Breast epithelium (tissue), 4 donors: ENCODE measurements around the gene IDI2. TPM values are rescaled to one million over a fixed set of nuclear protein-coding genes. Genes with fewer than 3 reads are reported as not detected.

Experiments used
- DNase-seq, 2 donors: peaks; one replicate each; pipeline ENCODE4 v3.0.0-alpha.2; 2019; ENCODE audit warnings: low spot score in 2 of 2
- H3K27ac ChIP-seq, 2 donors: fragments of 200-600 bp; sonication (generic) in 1 of 2; one replicate each; pipeline ENCODE4 v1.5.1; 2016 to 2019; ENCODE audit warnings: mild to moderate bottlenecking in 1 of 2
- H3K27me3 ChIP-seq, 2 donors: fragments of 200-600 bp; sonication (generic) in 1 of 2; one replicate each; pipeline versions ENCODE4 v1.5.1 to v1.6.0; 2017 to 2019; ENCODE audit warnings: control low read depth in 1 of 2, mild to moderate bottlenecking in 1 of 2
- H3K36me3 ChIP-seq: fragments of 200-600 bp; one replicate; pipeline ENCODE4 v1.5.1; 2019
- H3K4me1 ChIP-seq, 2 donors: fragments of 200-600 bp; sonication (generic); one replicate each; pipeline ENCODE4 v1.5.1; 2016 to 2019; ENCODE audit warnings: control low read depth in 1 of 2
- H3K4me3 ChIP-seq, 3 donors: fragments of 200-600 bp; sonication (generic); 1 replicate in 2 of 3; 2 replicates in 1 of 3; pipeline ENCODE4 v1.5.1; 2016 to 2019; ENCODE audit warnings: mild to moderate bottlenecking in 3 of 3, moderate library complexity in 2 of 3
- H3K9me3 ChIP-seq, 2 donors: fragments of 200-600 bp; sonication (generic) in 1 of 2; one replicate each; pipeline ENCODE4 v1.5.1; 2016 to 2019; ENCODE audit warnings: control low read depth in 1 of 2
- POLR2A ChIP-seq: fragments of 450-650 bp; IDR thresholded peaks from one replicate; pipeline ENCODE4 v1.6.1; 2016; ENCODE audit warnings: antibody characterized with exemption, mild to moderate bottlenecking, moderate library complexity
- POLR2AphosphoS5 ChIP-seq, 3 donors: sonication (generic); formaldehyde crosslinking; IDR thresholded peaks; one replicate each; pipeline ENCODE4 v1.6.1; 2017; ENCODE audit warnings: antibody characterized with exemption in 3 of 3
- intact Hi-C: fragments of 100-400 bp; cut with DNase I; formaldehyde crosslinking; loops from one replicate; pipeline ENCODE4 v1.15.1; 2023; ENCODE audit warnings: low total_unique reads
- total RNA-seq, 3 donors: library from RNA; depleted of rRNA; stranded (reverse); fragments of >200 nt; gene quantifications; one replicate each; pipeline ENCODE4 v1.1.0, GENCODE V29; 2016
- TF ChIP-seq, protein P1 (sequence below), 3 donors: fragments of 450-650 bp; IDR thresholded peaks; one replicate each; pipeline ENCODE4 v1.5.1; 2016 to 2017; ENCODE audit warnings: antibody characterized with exemption in 3 of 3, mild to moderate bottlenecking in 3 of 3, moderate library complexity in 3 of 3

IDI2 gene
- total RNA-seq, 3 donors from 2014 or later = not detected

DNA sequence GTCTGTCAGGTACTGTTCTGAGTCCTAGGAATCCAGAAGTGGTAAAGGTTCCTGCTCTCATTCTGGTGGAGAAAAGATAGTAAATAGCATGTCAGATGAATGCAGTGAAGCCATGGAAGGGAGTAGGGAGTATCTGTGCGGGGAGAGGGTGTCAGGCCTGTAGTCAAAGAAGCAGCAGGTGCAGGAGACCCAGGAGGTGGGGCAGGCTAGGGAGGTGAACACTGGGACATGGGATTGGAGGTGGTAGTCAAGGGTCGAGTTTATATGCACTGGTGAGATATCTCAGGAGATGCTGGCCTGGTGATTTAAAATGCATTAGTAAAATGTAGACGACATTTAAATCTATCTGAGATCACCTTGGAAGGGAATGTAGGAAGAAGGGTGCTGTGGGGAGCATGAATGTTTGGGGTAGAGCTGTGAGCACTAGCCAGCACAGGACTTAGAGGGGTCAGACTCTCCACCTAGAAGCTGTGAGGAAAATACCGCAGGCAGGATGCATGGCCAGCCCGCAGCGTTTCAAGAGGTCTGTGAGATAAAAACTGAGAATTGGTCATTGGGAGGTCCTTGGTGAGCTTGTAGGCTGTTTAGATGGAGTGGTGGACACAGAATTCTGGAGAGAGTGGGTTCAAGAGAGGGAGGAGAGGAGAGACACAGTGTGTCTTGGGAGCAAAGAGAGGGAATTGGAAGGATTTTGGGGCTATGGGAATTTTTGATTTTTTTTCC, 30.7 kb downstream of the IDI2 start:
- no peak for DNase-seq
- Histone ChIP-seq H3K4me1 (no peaks in the 10 kb centered on the region), H3K27me3 (no peaks in the 10 kb centered on the region), H3K4me3 (no peak overlapping the region), H3K9me3 (no peaks in the 10 kb centered on the region), H3K36me3 (peaks cover 19% of the 10 kb centered on the region), H3K27ac (no peak overlapping the region)
- TF ChIP-seq, protein P1, sequence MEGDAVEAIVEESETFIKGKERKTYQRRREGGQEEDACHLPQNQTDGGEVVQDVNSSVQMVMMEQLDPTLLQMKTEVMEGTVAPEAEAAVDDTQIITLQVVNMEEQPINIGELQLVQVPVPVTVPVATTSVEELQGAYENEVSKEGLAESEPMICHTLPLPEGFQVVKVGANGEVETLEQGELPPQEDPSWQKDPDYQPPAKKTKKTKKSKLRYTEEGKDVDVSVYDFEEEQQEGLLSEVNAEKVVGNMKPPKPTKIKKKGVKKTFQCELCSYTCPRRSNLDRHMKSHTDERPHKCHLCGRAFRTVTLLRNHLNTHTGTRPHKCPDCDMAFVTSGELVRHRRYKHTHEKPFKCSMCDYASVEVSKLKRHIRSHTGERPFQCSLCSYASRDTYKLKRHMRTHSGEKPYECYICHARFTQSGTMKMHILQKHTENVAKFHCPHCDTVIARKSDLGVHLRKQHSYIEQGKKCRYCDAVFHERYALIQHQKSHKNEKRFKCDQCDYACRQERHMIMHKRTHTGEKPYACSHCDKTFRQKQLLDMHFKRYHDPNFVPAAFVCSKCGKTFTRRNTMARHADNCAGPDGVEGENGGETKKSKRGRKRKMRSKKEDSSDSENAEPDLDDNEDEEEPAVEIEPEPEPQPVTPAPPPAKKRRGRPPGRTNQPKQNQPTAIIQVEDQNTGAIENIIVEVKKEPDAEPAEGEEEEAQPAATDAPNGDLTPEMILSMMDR (IDR thresholded peaks at IDR 0.05) = no peak
- TF ChIP-seq POLR2AphosphoS5 (IDR thresholded peaks at IDR 0.05) (no peak), POLR2A (no peak)
- intact Hi-C loops = loop anchor here (2.0 kb wide), 1 partner anchor 46 kb away; no protein-coding TSS in a partner anchor

DNA sequence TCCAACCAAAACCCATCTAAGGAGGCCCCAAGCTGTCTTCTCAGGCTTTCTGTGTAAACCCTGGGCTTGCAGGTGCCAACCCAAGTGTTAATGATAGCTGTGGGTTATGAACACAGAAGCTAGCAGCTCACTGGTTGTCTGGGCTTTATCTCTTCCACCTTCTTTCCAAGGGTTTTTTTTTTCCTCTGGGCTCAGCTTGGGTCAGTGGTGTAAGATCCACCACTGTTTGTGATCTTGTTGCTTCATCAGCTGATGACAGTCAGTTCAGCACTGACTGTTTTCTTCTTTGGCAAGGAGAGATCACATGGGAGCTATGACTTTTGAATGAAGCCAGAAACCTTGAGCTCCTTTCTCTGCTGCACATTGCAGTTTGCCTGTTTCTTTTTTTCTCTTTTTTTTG, 32.8 kb downstream of the IDI2 start:
- Histone ChIP-seq H3K36me3 (peaks cover 11% of the 10 kb centered on the region), H3K4me3 (no peak overlapping the region), H3K27me3 (no peaks in the 10 kb centered on the region), H3K4me1 (peaks cover 0 to 7% of the 10 kb centered on the region in 2 donors), H3K9me3 (no peaks in the 10 kb centered on the region), H3K27ac (no peak overlapping the region)
- TF ChIP-seq, protein P1 (IDR thresholded peaks at IDR 0.05) = no peak
- no peak for TF ChIP-seq POLR2A
- no peak for TF ChIP-seq POLR2AphosphoS5 (IDR thresholded peaks at IDR 0.05)
- DNase-seq = no peak
- intact Hi-C loops = no loop called here

DNA sequence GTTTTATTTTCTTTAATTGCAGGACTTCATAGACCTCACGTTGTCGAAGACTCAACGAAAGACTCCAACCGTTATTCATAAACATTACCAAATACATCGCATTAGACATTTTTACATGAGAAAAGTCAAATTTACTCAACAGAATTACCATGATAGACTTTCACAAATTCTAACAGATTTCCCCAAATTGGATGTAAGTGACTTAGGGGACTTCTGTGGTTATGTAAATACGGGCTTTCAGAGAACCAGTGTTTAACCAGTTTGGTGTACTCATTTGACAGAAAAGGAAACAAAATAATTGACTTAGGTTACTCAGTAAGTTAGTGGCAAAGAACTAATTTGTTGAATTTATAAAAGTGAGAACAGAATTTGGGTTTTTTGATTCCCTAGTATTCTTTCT, 33.2 kb downstream of the IDI2 start:
- Histone ChIP-seq H3K27ac (no peak overlapping the region), H3K9me3 (no peaks in the 10 kb centered on the region), H3K27me3 (no peaks in the 10 kb centered on the region), H3K4me3 (no peak overlapping the region), H3K36me3 (peaks cover 9% of the 10 kb centered on the region), H3K4me1 (peaks cover 0 to 7% of the 10 kb centered on the region in 2 donors)
- intact Hi-C loops = no loop called here
- TF ChIP-seq, protein P1 (IDR thresholded peaks at IDR 0.05) = no peak
- no peak for TF ChIP-seq POLR2A
- TF ChIP-seq POLR2AphosphoS5 (IDR thresholded peaks at IDR 0.05) = no peak
- DNase-seq = no peak

DNA sequence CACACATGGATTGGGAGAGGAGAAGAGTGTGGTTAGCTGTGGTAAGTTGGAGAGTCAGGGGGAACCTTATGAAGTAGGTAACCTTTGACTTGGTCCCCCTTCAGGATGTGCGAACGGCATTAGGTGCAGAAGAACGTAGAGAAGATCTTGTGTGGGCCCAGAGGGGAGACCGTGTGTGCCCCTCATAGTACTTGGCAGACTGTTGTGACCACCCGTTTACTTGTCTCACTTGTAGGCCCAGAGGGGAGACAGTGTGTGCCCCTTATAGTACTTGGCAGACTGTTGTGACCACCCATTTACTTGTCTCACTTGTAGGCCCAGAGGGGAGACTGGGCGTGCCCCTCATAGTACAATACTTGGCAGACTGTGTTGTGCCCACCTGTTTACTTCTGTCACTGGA, 34.9 kb downstream of the IDI2 start:
- Histone ChIP-seq H3K27ac (no peak overlapping the region), H3K36me3 (no peaks in the 10 kb centered on the region), H3K27me3 (no peaks in the 10 kb centered on the region), H3K9me3 (no peaks in the 10 kb centered on the region), H3K4me1 (peaks cover 0 to 7% of the 10 kb centered on the region in 2 donors), H3K4me3 (no peak overlapping the region)
- intact Hi-C loops = no loop called here
- DNase-seq = no peak
- TF ChIP-seq POLR2A (no peak), POLR2AphosphoS5 (IDR thresholded peaks at IDR 0.05) (no peak)
- TF ChIP-seq, protein P1 (IDR thresholded peaks at IDR 0.05) = no peak

DNA sequence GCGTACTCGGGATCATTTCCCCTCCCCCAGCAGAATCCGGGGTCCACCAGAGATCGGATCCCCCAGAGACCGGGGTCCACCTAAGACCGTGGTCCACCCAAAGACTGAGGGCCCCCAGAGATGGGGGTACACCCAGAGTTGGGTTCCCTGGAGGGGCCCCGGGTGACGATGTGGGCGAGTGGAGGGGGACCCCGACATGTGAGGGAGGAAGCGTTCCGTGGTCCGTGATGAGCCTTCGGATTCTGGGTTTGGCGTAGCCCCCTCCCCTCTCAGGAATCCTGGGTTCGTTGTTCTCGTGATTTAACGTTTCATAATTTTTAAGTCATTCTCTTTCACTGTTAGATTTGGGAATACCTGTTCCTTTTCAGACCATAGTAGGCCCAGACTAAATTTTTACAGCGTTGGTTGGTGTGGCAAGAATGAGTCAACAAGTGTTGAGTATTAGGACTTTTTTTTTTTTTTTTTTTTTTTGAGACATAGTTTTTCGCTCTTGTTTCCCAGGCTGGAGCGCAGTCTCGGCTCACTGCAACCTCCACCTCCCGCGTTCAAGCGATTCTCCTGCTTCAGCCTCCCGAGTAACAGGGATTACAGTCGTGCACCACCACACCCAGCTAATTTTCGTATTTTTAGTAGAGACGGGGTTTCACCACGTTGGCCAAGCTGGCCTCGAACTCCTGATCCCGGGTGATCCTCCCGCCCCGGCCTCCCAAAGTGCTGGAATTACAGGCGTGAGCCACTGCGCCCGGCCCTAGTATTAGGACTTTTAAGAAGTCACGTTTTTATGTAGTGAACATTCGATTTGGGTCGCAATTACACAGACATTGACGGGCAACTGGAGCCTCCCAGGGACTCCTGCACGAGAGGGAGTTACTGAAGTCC, 36.8 kb downstream of the IDI2 start:
- peaks cover 0 to 7% of the 10 kb centered on the region in 2 donors for H3K4me1 ChIP-seq
- H3K36me3 ChIP-seq = no peaks in the 10 kb centered on the region
- H3K9me3 ChIP-seq = no peaks in the 10 kb centered on the region
- peak overlapping the region; percentile 74 to 94 (median 83) for H3K4me3 ChIP-seq
- H3K27me3 ChIP-seq = no peaks in the 10 kb centered on the region
- intact Hi-C loops = no loop called here
- peak overlapping the region; percentile 89 to 93 for H3K27ac ChIP-seq
- TF ChIP-seq, protein P1 (IDR thresholded peaks at IDR 0.05) = no peak
- TF ChIP-seq POLR2A (no peak), POLR2AphosphoS5 (IDR thresholded peaks at IDR 0.05) (no peak)
- no peak for DNase-seq
